IPS DF 19.7 (cell line): Measurements from ENCODE around the gene MYBBP1A.

Source experiments
- DNase-seq: peaks from one replicate; pipeline ENCODE4 v3.0.0-alpha.2; 2013; ENCODE audit warnings: low read depth, low spot score

Gene MYBBP1A

GRCh38 chr17:4550534-4551039 is 4.6 kb downstream of the MYBBP1A start:
- DNase-seq = no peak

- no peak for DNase-seq
Observed at GRCh38 chr17:4549781-4550533, 5.2 kb downstream of the MYBBP1A start.

GRCh38 chr17:4548721-4549531 is 6.3 kb downstream of the MYBBP1A start:
- no peak for DNase-seq

- no peak for DNase-seq
Observed at GRCh38 chr17:4548061-4548461, 7.1 kb downstream of the MYBBP1A start.

- no peak for DNase-seq
Observed at GRCh38 chr17:4547118-4547906, 7.9 kb downstream of the MYBBP1A start.

GRCh38 chr17:4545217-4545951 is 9.8 kb downstream of the MYBBP1A start:
- no peak for DNase-seq

- no peak for DNase-seq
Observed at GRCh38 chr17:4544951-4545216, 10.3 kb downstream of the MYBBP1A start.

GRCh38 chr17:4544135-4544950 is 10.8 kb downstream of the MYBBP1A start:
- DNase-seq = no peak

- DNase-seq = no peak
Observed at GRCh38 chr17:4543557-4544026, 11.6 kb downstream of the MYBBP1A start.

GRCh38 chr17:4542726-4543191 is 12.4 kb downstream of the MYBBP1A start:
- DNase-seq = no peak

GRCh38 chr17:4542003-4542725 is 13.0 kb downstream of the MYBBP1A start:
- DNase-seq = no peak

- DNase-seq = no peak
Observed at GRCh38 chr17:4541328-4542002, 13.7 kb downstream of the MYBBP1A start.

- DNase-seq = no peak
Observed at GRCh38 chr17:4540687-4541327, 14.4 kb downstream of the MYBBP1A start.

- DNase-seq = no peak
Observed at GRCh38 chr17:4540224-4540651, 14.9 kb downstream of the MYBBP1A start.

- no peak for DNase-seq
Observed at GRCh38 chr17:4539576-4540223, 15.5 kb downstream of the MYBBP1A start.

- DNase-seq = no peak
Observed at GRCh38 chr17:4539025-4539424, 16.2 kb downstream of the MYBBP1A start.

GRCh38 chr17:4538236-4539002 is 16.8 kb downstream of the MYBBP1A start:
- no peak for DNase-seq
